GM21717 (cell line): ENCODE measurements around the gene DPP6.

Source experiments
- ATAC-seq: cut with Tn5 transposase; IDR thresholded peaks from one replicate; pipeline ENCODE4 v1.9.1; 2021; ENCODE audit warnings: mild to moderate bottlenecking, moderate library complexity; ENCODE audit not compliant: unreplicated experiment

Gene DPP6

DNA sequence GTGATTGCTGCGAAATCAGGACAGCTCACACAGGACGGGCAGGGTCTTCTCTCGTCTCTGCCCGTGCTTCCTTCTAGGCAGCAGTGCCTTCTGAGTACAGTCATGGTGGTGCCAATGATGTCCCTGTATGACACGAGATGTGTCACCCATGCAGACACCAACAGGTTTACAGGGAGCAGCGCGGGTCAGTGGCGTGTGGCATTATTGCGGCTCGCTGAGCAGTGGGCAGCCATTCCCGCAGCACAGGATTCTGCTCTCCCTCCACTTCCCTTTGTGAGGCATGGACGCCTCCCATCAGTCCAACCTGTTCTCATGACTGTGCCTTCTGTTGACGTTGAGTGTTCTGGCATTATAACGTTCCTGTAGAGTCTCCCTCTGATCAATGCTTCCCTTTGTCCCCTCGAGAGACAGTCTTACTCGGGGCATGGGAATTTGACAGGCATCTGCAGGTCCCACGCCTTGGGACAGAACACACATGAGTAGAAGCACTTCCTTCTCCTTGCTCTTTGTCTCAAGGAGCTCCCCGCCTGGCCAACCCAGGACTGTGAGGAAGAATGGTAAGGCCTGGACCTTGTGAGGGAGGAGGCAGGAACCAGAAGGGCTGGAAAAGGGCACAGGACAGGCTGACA is 731.2 kb downstream of the DPP6 start:
- no peak for ATAC-seq

DNA sequence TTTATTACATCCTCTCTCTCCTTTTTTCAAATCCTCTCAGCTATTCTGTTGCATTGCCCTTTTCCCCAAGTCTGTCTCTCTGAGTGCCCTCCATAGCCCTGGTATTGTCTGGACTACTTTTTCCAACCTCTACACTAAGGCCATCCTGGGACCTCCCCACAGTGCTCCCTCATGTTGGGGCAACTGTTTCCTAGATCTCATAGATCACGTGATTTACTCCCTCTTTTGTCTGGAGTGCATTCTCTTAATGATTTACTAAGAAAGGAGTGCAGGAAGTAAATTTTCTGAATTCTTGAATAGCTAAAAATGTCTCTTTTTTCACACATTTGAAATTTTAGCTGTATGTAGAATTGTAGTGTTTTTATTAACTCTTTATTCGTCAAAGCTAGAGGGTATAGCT is 733.7 kb downstream of the DPP6 start:
- ATAC-seq: no peak

DNA sequence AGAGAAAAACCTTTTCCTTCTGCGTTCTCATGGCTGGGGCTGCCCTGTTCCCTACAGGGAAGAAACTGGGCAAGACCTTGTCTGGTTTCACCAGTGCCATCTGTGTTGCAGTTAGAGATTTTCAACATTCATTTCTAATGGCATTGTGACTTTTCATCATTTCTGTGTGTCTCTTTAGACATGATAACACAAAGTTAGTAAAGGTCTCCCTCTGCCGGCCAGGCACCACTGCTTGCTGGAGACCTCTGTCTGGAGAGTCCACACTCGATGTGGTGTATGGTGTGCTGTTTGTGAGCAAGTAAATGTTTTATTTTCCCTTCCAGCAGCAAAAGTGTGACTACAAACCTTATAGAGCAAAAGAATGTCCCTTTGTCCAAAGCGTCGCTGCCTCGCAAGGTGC is 737.2 kb downstream of the DPP6 start:
- ATAC-seq: no peak

DNA sequence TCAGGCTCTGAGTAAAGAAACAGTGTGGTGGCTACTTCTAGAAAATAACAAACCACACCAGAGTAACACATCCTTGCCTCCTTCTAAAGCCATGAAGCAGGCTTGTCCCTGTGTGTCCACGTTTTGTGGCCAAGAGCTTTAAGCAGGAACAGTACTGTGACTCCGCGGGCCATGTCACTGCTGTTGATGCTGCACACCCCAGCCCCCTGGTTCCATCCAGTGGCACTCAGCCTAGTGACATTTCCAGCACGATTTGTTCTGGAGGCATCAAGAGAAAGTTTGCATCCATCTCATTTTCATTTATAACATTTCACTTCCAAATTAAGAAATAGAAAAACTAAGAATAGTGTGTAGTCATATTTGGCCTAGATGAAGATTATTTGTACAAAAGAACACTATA is 739.4 kb downstream of the DPP6 start:
- ATAC-seq: no peak

DNA sequence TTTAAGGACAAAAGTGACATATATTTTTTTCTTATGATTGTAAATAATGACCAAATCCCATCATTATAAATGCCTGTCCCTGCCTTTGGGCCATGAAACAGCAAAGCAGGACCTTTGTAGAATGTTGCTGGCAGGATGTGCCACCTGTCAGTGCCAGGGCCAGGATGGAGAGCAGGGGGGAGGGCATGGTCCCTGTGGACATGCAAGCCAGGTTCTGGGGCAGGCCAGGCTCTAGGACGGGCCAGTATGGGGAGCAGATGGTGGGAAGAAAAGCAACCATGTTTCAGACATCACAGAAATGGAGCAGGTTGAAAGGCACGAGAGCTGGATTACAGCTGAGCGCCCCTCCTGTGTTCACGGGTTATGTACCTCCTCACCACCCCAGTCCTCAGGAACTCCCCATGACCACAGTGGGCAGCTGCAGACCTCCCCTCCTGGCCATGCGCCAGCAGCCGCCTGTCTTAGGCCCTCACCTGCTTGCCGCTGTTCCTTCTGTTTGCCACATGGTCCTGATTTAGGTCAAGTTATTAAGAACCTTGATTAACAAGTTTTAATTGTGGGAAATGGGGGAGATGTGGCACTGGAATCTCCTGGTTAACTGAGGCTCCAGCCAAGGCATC is 740.3 kb downstream of the DPP6 start:
- ATAC-seq: no peak

DNA sequence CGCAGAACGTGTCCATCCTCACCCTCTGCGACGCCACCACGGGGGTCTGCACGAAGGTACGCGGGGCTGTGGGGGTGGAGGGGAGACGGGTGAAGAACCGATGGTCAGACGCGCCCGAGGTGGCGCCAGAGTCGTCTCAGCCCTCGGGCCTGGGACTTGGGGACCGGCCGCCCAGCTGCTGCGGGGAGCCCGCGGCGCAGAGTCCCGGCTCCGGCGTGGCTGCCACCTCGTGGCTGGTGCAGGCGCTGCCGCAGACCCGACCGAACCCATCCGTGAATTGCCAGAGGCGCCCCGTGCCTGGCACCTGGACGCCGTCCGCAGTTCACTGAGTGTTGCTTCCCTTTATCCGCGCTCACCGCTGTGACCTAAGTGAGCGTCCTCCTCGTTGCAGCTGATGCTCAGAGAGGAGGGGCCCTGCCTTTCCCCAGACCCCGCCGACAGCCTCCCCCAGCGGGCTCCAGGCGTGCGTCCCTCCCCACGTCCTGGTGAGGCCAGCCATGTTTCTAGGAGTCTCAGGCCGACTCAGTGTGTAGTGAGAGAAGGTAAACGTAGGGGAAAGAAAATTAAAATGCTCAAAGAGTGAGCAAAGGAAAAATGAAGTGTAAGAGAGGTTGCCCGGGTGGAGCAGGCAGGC is 742.1 kb downstream of the DPP6 start:
- ATAC-seq: no peak

DNA sequence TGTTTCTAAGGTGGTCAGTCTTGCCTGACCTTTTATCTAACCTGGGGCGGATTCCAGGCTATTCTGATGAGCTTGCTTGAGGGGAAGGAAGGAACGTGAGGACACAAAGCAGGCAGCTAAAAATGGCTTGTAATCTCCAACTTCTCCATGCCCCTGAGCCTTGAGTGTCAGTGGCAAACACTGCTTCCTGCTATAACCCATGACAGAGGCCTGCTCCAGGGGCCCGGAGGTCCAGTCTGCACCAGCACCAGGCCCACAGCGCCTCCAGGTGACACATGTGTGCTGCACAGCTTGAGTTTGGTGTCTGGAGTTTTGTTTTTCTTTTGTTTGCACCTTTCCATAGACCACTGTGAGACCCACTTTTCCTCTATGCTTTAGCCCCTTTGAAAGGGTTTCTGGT is 742.8 kb downstream of the DPP6 start:
- ATAC-seq: no peak

DNA sequence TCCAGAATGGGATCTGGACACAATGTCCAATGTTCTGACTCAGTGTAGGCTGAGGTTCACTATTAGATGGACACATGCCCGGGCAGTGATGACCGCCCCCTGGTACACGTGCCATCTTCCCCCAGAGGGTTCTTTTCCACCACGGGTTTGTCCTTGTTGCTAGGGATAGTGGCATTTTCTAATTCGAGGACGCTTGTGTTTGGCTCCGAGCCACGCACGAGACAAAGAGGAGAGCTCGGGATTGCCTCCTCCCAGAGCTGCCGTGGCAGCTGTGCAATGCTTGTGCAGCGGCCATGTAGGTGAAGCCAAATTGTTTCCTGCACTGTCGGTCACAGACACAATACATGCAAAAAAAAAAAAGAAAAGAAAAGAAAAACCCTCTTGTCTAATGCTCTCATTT is 743.2 kb downstream of the DPP6 start:
- ATAC-seq: no peak

DNA sequence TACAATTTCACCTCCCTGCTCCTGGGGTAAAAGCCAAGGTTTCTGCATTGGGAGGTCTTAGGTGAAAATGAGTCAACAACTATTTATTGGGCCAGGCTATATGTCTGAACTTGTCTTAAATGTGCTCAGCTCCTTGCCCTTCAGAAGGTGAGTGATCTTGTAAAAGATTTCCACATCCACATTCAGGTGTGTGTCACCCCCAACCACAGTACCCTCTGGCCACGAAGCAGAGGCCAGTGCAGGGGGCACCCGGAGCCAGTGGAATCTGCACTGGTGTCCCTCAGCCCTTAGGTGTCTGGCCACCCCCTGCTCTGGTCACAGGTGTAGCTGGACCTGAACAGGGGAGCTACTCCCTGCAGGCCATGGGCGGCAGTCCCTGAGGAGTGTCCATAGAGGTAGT is 752.3 kb downstream of the DPP6 start:
- no peak for ATAC-seq

DNA sequence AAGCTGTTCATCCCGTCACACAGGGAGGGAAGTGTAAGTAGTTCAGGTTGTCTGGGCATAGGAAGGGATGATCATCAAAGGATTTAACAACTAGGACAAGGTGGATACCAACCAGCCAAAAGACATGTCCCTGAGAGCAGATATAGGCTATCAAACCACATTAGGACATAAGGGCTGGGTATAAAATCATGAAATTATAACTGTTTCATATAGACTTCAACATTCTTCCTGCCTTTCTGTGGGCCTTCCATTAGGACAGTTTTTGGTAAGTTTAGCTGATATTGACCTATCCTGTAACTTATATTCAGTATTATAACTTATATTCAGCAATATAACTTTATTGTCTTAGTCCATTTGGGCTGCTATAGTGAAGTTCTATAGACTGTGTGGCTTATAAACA is 759.8 kb downstream of the DPP6 start:
- no peak for ATAC-seq

DNA sequence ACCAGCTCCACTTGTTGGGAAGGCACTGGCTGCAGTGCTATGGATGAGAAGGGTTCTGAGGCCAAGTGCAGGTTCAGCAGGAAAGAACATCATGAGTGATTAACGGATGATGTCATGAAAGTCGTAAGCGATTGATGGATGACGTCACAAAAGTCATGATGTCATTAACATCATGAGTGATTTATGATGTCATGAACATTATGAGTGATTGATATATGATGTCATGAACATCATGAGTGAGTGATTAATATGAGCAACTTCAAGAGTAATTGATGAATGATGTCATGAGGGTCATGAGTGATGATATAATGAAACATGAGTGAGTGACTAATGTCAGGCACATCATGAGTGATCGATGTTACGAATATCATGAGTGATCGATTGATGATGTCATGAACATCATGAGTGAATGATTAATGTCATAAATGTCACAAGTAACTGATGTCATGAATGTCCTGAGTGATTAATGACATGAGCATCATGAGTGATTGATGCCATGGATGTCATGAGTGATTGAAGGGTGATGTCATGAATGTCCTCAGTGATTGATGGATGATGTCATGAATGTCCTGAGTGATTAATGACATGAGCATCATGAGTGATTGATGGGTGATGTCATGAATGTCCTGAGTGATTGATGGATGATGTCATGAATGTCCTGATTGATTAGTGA is 765.2 kb downstream of the DPP6 start:
- no peak for ATAC-seq

DNA sequence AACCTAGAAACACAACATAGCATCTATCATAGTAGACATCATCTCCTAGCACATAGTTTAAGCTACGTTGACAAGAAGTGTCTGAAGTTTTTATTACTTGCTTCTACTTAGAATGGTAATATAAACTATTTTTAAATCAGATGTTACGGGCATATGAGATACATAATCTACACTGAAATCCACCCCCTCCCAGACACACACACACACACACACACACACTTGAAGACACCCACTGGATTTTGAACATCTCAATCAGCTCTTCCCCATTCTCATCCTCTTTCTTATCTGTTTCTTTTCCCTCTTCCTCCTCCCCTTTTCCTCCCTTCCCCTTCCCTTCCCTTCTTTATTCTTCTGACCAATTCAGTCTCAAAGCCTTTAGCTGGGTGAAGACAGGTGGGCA is 774.8 kb downstream of the DPP6 start:
- ATAC-seq: no peak

DNA sequence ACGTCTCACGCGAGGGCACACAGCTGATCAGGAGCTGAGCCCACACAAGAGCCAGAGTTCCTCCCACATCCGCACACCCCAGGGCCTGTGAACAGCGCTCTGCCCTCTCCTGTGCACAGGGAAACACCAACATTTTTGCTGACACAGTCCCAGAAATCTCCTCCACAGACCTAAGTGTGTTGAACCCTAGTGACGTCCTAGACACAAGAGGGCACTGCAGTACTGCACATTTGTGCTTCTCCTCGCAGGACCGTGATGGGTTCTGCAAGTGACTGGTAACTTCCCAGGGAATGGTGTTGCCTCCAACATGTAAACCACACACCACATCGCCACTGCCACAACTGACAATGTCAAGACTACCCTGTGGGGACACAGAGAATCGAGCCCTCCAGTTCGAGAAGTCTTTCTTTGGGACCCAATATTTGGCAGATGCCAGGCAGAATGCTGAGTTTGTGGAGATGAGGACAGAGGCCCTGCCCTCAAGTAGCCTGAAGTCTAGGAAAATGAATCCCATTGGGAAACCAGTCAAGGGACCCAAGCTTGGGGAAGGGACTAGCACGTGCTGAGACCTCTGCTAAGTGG is 780.5 kb downstream of the DPP6 start:
- no peak for ATAC-seq

DNA sequence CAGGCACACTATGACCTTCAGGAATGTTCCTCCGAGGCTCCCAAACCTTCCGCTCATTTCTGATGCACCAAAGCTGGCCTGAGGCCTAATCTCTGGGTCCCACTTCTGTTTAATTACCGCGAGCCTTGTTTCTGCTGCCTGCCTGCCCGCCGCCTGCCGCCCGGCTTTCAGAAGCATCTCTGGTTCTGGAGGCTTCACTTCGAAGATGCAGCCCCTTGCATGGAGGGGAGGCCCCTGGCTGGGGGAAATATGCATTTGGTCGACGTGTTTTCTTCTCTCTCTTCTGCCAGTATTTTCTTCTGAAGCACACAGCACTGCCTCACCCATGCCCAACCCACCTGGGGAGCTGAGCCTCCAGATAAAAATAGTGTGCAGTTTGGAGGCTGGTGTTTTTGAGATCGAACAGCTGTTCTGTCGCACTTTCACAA is 783.8 kb downstream of the DPP6 start:
- ATAC-seq: no peak

DNA sequence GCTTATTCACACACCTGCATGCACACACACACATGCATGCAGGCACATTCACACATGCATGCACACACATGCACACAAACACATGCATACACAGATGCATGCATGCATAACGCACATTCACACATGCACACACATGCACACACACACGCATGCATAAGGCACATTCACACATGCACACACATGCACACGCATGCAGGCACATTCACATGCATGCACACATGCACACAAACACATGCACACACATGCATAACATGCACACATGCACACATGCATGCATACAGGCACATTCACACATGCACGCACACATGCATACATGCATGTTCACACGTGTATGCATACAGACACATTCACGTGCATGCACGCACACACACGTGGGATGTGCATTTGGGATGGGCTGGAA is 784.9 kb downstream of the DPP6 start:
- ATAC-seq: no peak

DNA sequence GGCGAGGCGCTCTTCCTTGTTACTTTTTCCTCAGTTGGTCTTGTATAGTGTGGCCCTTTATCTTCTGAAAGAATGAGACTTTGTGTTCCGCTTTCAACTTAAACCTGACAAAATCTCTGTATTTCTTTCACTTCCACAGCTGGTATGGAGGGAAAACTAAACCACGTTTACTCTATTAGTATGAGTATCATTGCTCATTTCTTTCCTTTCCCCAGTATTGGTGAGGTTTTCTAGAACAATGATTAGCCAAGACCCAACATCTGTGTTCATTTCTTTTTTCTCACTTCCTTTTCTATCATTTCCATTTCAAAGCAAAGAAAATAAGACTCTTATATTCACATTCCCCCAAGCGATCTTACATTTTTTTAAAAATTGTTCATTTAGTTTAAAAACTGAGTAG is 785.4 kb downstream of the DPP6 start:
- peak; percentile 92 for ATAC-seq

DNA sequence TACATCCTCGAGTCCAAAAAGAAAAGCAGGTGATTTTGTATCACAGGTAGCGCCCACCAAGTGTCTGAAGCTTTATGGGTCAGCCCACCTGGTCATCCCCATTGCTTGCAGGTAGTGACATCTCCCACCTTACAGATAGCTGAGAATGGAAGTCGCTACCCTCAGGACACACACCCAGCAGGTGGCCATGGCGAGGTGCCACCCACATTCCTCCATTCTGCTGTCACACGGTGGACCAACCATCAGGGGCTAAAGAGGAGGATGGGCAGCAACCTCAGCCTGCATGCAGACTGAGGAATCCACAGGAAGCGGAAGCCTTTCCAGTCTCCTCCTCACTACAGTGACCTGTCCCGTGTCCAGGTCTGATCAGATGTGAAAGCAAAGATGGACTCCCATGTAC is 787.9 kb downstream of the DPP6 start:
- ATAC-seq: no peak

DNA sequence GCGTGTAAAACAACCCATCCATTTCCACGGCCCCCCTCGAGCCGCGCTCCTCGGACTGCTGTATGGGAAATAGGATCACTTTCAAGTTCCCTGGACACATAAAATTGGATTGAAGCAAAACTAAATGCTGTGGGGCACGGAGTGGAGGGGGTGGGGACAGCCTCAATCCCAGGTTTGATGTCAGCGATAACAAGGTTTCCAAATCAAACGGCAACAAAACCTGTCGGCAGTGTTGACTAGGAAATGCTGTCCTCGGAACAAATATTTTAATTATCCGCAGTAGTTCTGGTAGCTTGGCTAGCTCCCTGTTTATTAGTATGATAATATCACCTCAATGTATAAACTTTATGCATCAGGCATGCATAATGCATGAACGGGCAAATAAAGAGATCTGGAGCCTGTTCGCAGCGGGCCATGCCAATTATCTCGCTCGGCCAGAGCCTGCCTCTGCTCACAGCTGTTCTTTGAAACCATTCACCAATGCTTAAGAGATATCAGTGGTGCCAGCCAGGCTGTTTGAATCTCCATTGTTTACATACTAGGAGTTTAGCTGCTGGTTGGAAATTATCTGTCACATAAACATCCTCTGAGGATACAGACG is 789.6 kb downstream of the DPP6 start:
- ATAC-seq: no peak

DNA sequence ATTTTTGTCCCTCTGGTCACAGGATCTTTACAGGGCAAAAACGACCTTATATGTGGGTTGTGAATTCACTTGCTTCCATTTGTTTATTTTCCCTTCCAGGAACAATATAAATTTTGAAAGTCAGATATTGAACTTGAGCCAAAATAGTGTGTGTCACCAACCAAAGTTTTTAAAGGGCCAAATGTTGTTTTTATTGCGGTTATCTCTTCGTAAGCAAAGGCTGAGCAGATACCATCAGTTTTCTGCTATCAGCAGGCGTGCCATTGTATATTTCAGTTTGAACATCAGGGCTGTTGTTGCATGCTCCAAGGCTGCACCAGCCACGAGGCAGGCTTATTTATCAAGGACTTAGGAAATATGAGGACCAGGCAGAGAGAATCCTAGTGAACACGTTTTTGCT is 790.4 kb downstream of the DPP6 start:
- ATAC-seq: no peak

DNA sequence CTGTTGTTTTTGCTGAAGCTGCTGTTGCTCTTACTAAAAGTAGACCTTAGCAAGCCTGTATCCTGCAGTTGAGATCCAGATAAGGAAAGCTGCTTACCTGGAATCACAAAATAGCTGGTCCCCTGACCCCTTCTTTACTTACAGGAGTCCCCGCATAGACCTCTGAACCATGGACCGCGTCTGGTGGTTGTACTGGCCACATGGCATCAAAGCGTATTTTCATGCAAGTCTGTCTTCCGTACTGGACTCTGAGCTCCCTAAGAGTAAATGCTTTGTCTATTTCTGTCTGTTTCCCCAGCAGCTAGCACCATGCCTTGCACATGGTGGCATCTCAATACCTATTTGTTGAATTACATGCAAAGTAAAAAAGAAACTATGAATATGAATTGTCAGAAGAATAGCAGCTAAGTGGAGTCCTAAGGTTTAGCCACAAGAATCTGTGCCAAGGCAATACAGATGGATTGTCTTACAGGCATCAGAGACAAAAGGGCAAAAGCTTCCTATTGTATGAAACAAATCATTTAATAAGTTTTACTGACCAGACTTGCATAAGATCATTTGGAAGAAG is 791.6 kb downstream of the DPP6 start:
- ATAC-seq: no peak

DNA sequence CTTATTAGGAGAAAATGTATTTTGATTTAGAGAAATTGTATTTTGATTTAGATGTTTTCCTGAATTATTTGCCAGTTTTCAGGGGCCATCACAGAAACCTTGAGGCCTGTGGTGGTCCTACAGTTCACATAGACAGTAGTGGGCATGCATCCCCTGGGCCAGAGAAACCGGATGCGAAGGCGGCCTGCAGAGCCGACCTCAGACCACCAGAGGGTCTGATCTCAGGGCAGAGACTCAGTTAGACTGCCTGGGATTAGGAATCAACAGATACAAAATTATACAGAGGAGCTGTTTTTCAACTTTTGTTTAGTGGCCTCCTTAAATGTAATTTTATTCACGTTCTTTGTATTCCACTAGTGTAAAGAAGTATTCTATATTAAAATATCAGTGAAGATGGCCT is 792.3 kb downstream of the DPP6 start:
- ATAC-seq: no peak
